ENCODE results near the gene NHLRC4. TPM values are rescaled to one million over a fixed set of nuclear protein-coding genes. Genes with fewer than 3 reads are reported as not detected.

The NHLRC4 gene
- total and polyA plus RNA-seq, 9 of the 15 experiments (the other 6 are each of a cell fraction or from before 2014, with no cell fraction given): 0.24 to 3.7 (median 1.3) TPM; not detected in 2

DNA sequence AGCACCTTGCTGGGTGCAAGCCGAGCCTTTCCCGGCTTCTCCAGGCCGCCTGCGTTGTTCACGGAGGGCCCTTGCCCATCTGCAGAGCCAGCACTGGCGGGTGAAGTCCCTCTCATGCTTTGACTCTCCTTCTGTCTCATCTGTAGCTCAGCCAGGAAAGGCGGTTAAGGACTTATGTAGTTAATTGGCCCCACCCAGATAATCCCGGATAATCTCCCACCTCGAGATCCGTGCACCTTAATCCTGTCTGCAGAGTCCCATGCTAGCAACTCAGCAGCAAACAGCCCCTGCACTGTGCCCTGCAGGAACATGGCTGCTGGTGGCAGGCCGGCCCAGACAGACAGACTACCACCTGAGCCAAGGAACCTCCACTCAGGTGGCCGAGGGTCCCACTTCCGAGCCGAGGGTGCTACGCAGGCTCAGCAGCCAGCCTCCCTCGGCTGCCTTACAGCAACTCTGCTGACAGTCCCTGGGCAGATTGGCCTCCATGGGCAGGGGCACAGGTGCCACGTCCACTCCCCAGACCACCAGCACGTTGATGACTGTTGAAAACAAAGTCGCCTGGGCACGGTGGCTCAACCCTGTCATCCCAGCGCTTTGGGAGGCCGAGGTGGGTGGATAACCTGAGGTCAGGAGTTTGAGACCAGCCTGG lies 40.0 kb downstream of the NHLRC4 start:
- H3K79me2 ChIP-seq (ENCODE audit: control insufficient read depth, insufficient read depth, low read length): peaks cover 43% of the 10 kb centered on the region
- no peak overlapping the region for H3K4me3 ChIP-seq
- DNase-seq (ENCODE audit: extremely low read depth in 1 of 4, low spot score in 3 of 4): no peak
- H2AFZ ChIP-seq (ENCODE audit: low read depth, low read length): no peak overlapping the region
- in situ Hi-C loops (cut with MboI) (no loop called here), intact Hi-C loops (cut with micrococcal nuclease) (no loop called here)
- FAIRE-seq: no peak
- H3K27me3 ChIP-seq (ENCODE audit: control insufficient read depth in 2 of 2, insufficient read depth in 2 of 2, low read length in 2 of 2): no peaks in the 10 kb centered on the region
- ChIA-PET POLR2A (no interaction called here), CTCF (ENCODE audit: low intra/inter-chr PET ratio) (no interaction called here)
- no TSS peak for BruUV-seq (replicated peaks)
- H3K4me2 ChIP-seq (ENCODE audit: insufficient read depth, low read length): no peak overlapping the region
- H3K4me1 ChIP-seq (replicated peaks in 1 of 2; ENCODE audit: control insufficient read depth in 2 of 2, insufficient read depth in 2 of 2, low read length in 2 of 2): peaks cover 0 to 26% of the 10 kb centered on the region in 2 experiments; a peak in 2 of 5 replicates
- H4K20me1 ChIP-seq (replicated peaks; ENCODE audit: control insufficient read depth, insufficient read depth, low read length): no peaks in the 10 kb centered on the region
- peaks cover 2% of the 10 kb centered on the region; the same call in 1 of the 2 replicates for H3K9me3 ChIP-seq (replicated peaks; ENCODE audit: control insufficient read depth, insufficient read depth, low read depth, low read length)
- no peaks in the 10 kb centered on the region for H3K9me1 ChIP-seq (ENCODE audit: control insufficient read depth, insufficient read depth, low read length)
- H3K27ac ChIP-seq (ENCODE audit: extremely low read depth, low read depth, low read length): no peak overlapping the region
- H3K36me3 ChIP-seq (ENCODE audit: control insufficient read depth, insufficient read depth, low read length): peaks cover 4% of the 10 kb centered on the region; the same call in 1 of the 3 replicates
- WGBS (ENCODE audit: insufficient coverage, low coverage, missing lambda C conversion rate): 93% methylated on average over 20 of the region's 22 CpGs
- TF ChIP-seq, protein P1, sequence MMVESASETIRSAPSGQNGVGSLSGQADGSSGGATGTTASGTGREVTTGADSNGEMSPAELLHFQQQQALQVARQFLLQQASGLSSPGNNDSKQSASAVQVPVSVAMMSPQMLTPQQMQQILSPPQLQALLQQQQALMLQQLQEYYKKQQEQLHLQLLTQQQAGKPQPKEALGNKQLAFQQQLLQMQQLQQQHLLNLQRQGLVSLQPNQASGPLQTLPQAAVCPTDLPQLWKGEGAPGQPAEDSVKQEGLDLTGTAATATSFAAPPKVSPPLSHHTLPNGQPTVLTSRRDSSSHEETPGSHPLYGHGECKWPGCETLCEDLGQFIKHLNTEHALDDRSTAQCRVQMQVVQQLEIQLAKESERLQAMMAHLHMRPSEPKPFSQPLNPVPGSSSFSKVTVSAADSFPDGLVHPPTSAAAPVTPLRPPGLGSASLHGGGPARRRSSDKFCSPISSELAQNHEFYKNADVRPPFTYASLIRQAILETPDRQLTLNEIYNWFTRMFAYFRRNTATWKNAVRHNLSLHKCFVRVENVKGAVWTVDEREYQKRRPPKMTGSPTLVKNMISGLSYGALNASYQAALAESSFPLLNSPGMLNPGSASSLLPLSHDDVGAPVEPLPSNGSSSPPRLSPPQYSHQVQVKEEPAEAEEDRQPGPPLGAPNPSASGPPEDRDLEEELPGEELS (CRISPR knock-in tag; IDR thresholded peaks at IDR 0.05; ENCODE audit: borderline replicate concordance): no peak
- TF ChIP-seq NFE2L1 (tag; IDR thresholded peaks at IDR 0.05; ENCODE audit: borderline replicate concordance, low read depth) (no peak), SRSF7 (optimal IDR thresholded peaks at IDR 0.05; ENCODE audit: low read depth, low read length) (no peak)
- no peak for ATAC-seq
- H3K9ac ChIP-seq (ENCODE audit: insufficient read depth in 1 of 2, low read depth in 2 of 2, low read length in 2 of 2): peak overlapping the region in 1 of 2 experiments; percentile 35; a peak in 1 of 4 replicates
